Measurements from ENCODE around the gene HECTD4.
A peak's percentile ranks its signal among the peaks of the same experiment; 100 is the strongest.

The HECTD4 gene

GRCh38 chr12:112179341-112179740 lies 202.9 kb downstream of the HECTD4 start:
- no peak for DNase-seq (ENCODE audit: low read depth)

DNA sequence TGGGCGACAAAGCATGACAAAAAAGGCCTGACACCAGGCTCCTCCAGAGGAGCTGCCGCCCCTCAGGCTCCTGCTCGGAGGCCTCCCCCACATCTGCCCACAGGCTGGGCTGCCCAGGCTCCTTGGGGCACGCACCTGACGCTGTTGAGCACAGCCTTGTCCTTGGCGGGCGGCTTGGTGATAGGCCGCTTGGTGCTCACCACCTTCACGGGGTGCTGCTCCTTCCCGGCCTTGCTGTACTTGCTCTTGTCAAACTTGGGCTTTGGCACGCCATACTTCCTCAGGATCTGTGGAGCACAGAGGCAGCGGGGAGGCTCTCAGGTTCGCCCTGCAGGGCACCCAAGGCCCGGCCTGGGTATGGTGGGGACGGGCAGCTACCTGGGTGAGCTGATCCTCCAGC lies 203.4 kb downstream of the HECTD4 start:
- DNase-seq (ENCODE audit: low read depth), result no peak

DNA sequence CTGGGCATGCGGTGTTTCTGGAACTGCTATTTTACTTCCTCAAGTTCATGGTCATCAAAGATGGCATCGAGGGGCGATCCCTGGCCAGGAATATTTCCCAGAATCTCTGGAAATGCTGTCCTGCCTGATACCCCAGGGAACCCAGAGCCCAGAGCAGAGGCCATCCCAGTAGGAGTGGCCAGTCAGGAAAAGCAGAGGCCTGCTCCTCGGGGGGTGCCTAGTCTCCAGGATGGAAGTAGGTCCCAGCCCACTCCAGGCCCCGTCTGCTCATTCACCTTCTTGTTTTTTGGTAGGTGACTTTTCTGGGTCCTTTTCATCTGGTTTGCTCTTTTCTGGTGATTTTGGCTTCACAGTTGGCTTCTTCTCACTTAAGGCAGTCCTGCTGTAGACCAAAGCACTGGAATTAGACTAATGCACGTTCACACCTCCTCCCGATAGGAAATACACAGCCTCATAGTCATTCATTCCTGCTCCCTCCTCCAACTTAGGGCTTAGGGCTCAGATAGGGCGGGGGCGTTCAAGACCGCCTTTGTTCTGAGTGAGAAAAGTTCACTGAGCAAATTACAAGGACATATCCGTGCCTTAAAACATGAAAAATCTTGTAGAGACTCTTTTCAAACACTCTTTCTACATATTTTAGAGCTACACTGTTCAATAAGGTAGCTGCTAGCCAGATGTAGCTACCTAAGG lies 205.8 kb downstream of the HECTD4 start:
- no peak for DNase-seq (ENCODE audit: low read depth)

GRCh38 chr12:112175361-112176155 lies 206.7 kb downstream of the HECTD4 start:
- DNase-seq (ENCODE audit: low read depth), result no peak

- no peak for DNase-seq (ENCODE audit: low read depth)
Measured at GRCh38 chr12:112172556-112173324, 209.5 kb downstream of the HECTD4 start.

GRCh38 chr12:112170971-112171596 lies 211.1 kb downstream of the HECTD4 start:
- DNase-seq (ENCODE audit: low read depth), result no peak

GRCh38 chr12:112170376-112170775 lies 211.9 kb downstream of the HECTD4 start:
- DNase-seq (ENCODE audit: low read depth), result peak; percentile 52

DNA sequence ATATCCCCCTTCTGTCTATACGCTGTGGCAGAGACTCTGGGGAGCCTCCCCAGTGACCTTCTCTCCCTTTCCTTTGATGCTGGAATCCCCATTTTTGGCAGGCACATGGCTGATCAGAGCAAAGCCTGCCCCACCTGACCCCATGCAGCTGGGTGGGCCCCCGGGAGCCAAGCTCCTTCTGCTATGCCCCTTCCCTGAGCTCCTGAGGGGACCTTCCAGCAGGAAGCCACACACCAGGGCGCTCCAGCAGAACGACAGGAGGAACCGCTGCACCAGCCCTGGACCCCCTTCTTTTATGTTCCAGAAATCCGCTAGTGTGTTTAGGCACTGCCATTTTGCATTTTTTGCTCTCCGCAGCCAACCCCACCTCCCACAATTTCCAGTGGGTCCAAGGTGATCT lies 212.3 kb downstream of the HECTD4 start:
- DNase-seq (ENCODE audit: low read depth), result no peak

DNA sequence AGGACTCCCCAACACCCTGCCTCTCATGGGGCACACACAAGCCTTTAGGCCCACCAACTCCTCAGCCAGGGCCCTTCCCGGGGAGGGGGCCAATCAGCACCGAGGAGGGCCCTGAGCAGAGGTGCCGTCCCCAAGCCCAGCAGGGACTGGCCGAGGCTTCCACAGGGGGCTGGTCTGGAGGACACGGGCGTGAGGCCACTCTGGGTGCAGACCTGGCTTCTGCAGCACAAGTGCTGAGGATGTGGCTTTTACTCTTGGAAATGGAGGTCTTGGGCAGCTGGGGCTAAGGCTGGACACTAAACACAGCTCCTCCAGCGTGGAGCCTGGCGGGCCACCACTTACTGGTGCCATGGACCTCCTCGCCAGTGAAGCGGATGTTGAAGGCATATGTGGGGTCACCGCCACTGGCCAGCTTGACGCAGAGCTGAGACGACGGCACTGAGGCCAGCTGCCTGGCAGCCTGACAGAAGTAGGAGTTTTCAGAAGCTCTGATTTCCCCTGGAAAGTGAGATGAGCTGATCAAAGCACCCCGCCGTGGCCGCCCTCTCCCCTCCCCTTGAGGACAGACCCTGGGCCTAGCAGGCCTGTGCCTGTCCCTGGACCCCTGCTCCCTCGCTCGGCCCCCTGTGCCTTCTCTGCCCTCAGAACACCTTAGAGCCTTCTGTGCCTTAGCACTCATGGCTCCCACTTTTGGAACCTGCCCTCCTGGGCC lies 212.9 kb downstream of the HECTD4 start:
- DNase-seq (ENCODE audit: low read depth), result no peak

DNA sequence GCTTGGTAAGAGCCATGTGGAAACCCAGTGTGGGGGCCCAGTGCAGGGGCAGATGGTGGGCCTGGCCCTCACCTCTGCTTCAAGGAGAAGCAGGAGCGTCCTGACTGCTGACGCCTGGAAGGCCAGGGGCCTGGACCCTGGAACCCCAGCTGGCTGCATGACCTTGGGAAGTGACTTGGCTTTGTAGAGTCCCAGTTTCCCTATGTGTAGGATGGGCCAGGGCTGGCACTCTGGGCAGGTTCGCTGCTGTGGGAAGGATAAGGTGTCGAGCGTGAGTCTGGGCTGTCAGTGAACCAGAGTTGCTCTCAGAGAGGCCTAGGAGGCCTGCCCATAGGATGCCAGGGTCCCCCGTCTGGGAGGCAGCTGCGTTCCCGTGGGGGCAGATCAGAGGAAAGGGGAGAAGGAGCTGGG lies 213.7 kb downstream of the HECTD4 start:
- DNase-seq (ENCODE audit: low read depth), result no peak

- no peak for DNase-seq (ENCODE audit: low read depth)
Measured at GRCh38 chr12:112167718-112168525, 214.3 kb downstream of the HECTD4 start.

DNA sequence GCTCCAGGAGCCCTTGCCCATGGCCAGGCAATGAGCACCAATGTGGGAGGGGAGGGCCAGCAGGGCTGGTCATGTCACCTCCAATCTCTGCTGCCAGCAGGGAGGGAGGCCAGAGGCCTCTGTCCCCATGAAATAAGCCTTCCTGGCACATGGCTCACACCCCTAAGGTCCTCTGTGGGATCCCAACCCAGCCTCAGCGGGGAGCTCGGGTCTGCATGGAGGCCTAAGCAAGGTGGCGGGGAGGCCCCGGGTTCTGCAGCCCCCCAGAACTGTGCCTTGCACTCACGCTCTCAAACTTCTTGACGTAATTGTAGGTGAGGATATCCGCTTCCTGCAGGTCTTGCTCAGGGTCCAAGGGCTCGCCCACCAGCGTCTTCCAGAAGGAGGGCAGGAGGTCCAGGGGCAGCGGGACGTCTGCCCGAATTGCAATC lies 215.2 kb downstream of the HECTD4 start:
- no peak for DNase-seq (ENCODE audit: low read depth)

GRCh38 chr12:112166051-112167015 lies 215.9 kb downstream of the HECTD4 start:
- DNase-seq (ENCODE audit: low read depth), result no peak

DNA sequence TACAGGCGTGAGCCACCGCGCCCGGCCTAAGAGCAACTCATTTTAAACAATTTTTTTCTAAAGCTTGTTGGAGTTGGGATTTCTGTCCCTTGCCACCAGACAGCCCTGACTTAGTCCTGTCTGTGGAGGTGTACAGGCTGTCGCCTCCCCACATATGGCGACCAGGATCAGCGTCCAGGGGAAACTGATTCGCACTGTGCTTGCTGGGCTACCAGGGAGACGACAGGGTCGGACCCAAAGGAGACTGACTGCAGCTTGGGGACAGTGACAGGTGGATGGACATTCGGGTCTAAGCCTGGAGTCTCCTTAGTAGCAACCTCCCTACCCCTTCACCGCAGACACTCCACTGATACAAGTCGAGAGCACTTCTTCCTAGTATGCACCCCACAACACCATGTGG lies 216.6 kb downstream of the HECTD4 start:
- DNase-seq (ENCODE audit: low read depth), result no peak

DNA sequence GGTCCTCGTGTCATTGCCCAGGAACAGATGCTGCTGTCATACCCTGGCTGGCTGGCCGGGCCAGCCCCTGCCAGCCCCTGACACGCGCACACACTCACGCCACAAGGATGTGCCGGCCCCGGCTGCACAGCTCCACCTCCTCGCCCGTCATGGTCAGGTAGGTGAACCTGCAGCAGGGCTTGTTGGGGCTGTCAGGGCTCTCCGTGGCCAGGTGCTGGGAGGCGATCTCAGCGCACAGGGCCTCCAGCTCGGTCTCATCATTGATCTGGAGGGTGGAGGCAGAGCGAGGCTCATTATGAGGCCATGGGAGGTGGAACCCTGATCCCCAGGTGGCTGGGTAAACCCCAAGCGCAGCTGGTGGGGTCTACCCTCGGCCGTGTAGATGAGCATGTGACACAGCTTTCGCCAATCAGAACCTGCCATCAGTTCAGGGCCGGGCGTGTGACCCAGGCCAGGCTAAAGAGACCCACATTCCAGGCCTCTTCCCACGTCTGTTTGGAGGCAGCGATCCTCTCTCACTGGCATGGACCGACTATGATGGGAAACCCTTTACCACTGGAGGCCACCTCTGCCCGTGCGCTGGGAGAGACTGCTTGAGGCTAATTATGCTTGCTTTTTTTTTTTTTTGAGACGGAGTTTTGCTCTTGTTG lies 218.1 kb downstream of the HECTD4 start:
- no peak for DNase-seq (ENCODE audit: low read depth)

GRCh38 chr12:112163471-112163991 lies 218.7 kb downstream of the HECTD4 start:
- no peak for DNase-seq (ENCODE audit: low read depth)

- DNase-seq (ENCODE audit: low read depth), result no peak
Measured at GRCh38 chr12:112163056-112163455, 219.2 kb downstream of the HECTD4 start.

- DNase-seq (ENCODE audit: low read depth), result no peak
Measured at GRCh38 chr12:112162241-112162790, 219.9 kb downstream of the HECTD4 start.
